ENCODE results near the gene CDKN1C. TPM values are rescaled to one million over a fixed set of nuclear protein-coding genes. Genes with fewer than 3 reads are reported as not detected.

Gene CDKN1C
- total and polyA plus RNA-seq, 2 of the 8 experiments (the other 6 are each of a cell fraction or from before 2014, with no cell fraction given) = 12.8 to 14.1 TPM

DNA sequence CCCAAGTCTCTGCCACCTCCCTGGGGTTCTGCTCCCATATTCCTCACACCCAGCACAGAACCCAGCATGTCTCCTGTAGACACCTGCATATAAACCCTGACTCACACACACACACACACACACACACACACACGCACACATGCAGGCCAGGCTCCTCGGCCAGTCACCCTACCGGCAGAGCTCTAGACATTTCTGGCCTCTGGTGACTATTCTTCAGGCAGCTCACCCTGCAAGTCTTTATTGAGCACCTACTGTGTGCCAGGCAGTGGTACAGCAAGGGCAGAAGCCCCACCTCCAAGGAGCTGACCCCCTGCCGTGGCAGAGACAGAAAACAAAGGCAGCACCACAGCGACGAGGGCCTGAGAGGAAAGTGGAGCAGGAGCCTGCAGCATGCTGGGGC is 50.3 kb downstream of the CDKN1C start:
- Histone ChIP-seq H2BK12ac (ENCODE audit: low read depth, low read length) (no peak overlapping the region), H3K9me3 (ENCODE audit: insufficient read depth in 2 of 2, low read depth in 1 of 2, low read length in 1 of 2) (no peaks in the 10 kb centered on the region; a peak in 1 of 4 replicates), H2BK5ac (ENCODE audit: low read depth, low read length) (no peak overlapping the region), H2BK20ac (ENCODE audit: low read length) (no peak overlapping the region), H3K4me3 (ENCODE audit: extremely low read depth in 1 of 4, insufficient read depth in 2 of 4, low read depth in 3 of 4, low read length in 4 of 4) (no peak overlapping the region), H3K79me1 (ENCODE audit: low read depth, low read length) (no peaks in the 10 kb centered on the region), H2BK120ac (replicated peaks; ENCODE audit: low read depth, low read length) (no peak overlapping the region), H3K14ac (ENCODE audit: insufficient read length) (no peak overlapping the region), H3K4me2 (ENCODE audit: insufficient read depth in 1 of 2, low read depth in 2 of 2, low read length in 2 of 2) (no peak overlapping the region), H4K91ac (replicated peaks; ENCODE audit: insufficient read length, low read length) (no peak overlapping the region), H3K4ac (replicated peaks; ENCODE audit: insufficient read length, low read depth, low read length) (no peak overlapping the region), H3K9ac (replicated peaks in 1 of 4; ENCODE audit: extremely low read depth in 1 of 4, low read depth in 3 of 4, low read length in 3 of 4) (no peak overlapping the region), H2AK5ac (ENCODE audit: low read depth, low read length) (no peak overlapping the region), H3K23me2 (ENCODE audit: low read depth, low read length) (no peaks in the 10 kb centered on the region), H3K27ac (ENCODE audit: low read depth, low read length) (no peak overlapping the region), H3K36me3 (ENCODE audit: control insufficient read depth in 2 of 4, insufficient read depth in 4 of 4, low read length in 3 of 4) (no peaks in the 10 kb centered on the region), H3K79me2 (ENCODE audit: control insufficient read depth in 1 of 2, insufficient read depth in 2 of 2, low read length in 2 of 2) (no peaks in the 10 kb centered on the region), H3K18ac (ENCODE audit: extremely low read depth, low read length) (no peak overlapping the region; the same call in 1 of the 2 replicates), H3K4me1 (replicated peaks in 1 of 4; ENCODE audit: control insufficient read depth in 3 of 4, insufficient read depth in 4 of 4, low read length in 3 of 4) (peaks cover 0 to 21% (median 13%) of the 10 kb centered on the region in 4 experiments; a peak in 6 of 7 replicates), H4K5ac (ENCODE audit: insufficient read length, low read depth, low read length) (no peak overlapping the region), H3K56ac (replicated peaks; ENCODE audit: insufficient read length, low read depth, low read length) (no peak overlapping the region), H3K23ac (ENCODE audit: insufficient read length) (no peak overlapping the region), H4K20me1 (replicated peaks in 1 of 2; ENCODE audit: control insufficient read depth in 1 of 2, insufficient read depth in 2 of 2, low read length in 2 of 2) (peaks cover 0 to 2% of the 10 kb centered on the region in 2 experiments), H2BK15ac (ENCODE audit: low read length) (no peak overlapping the region), H2AFZ (ENCODE audit: low read length) (no peak overlapping the region), H3K27me3 (replicated peaks in 1 of 4; ENCODE audit: control insufficient read depth in 3 of 4, extremely low read depth in 1 of 4, insufficient read depth in 3 of 4, low read length in 3 of 4) (peaks cover 0 to 3% (median 2%) of the 10 kb centered on the region in 4 experiments; a peak in 3 of 7 replicates), H4K8ac (ENCODE audit: extremely low read depth, insufficient read depth, low read length) (no peak overlapping the region; the same call in 1 of the 2 replicates)
- ChIA-PET CTCF (ENCODE audit: partially characterized antibody) (interaction anchor here (0.9 to 2.0 kb wide), 2 partner anchors 53 to 304 kb away, joined by 3 to 4 read pairs; no protein-coding TSS in a partner anchor), POLR2A (ENCODE audit: partially characterized antibody) (interaction anchor here (1.0 kb wide), 1 partner anchor 26 kb away, joined by 3 read pairs; no protein-coding TSS in a partner anchor)
- 68% methylated on average over 6 of the region's 6 CpGs; no CpG with 5 or more reads in 1 of the 2 experiments for WGBS, 2 experiments (ENCODE audit: extremely low coverage in 1 of 2, insufficient coverage in 1 of 2, insufficient read length in 1 of 2, insufficient replicate concordance in 2 of 2, low coverage in 1 of 2, low lambda C conversion rate in 2 of 2, missing lambda C conversion rate in 1 of 2)
- DNase-seq (ENCODE audit: low read depth in 1 of 2, low spot score in 2 of 2) = no peak
- TF ChIP-seq GABPA (IDR thresholded peaks at IDR 0.05; ENCODE audit: borderline replicate concordance, insufficient read depth, low read length) = no peak
- TF ChIP-seq SUZ12 (IDR thresholded peaks at IDR 0.05; ENCODE audit: low read length) = no peak
- no peak for TF ChIP-seq SRF (IDR thresholded peaks at IDR 0.05; ENCODE audit: low read depth, low read length)
- no peak for TF ChIP-seq SP2 (IDR thresholded peaks at IDR 0.05; ENCODE audit: low read length)
- no peak for TF ChIP-seq SP4 (IDR thresholded peaks at IDR 0.05; ENCODE audit: low read length)
- no peak for TF ChIP-seq SIRT6 (IDR thresholded peaks at IDR 0.05; ENCODE audit: low read length)
- TF ChIP-seq KDM4A (IDR thresholded peaks at IDR 0.05; ENCODE audit: low read depth, low read length, severe bottlenecking) = no peak
- no peak for TF ChIP-seq SIN3A (conservative IDR thresholded peaks at IDR 0.05 in 1 of 2, IDR thresholded peaks at IDR 0.05 in 1 of 2; ENCODE audit: low read depth in 1 of 2, low read length in 2 of 2)
- no peak for TF ChIP-seq ASH2L (IDR thresholded peaks at IDR 0.05; ENCODE audit: low read length)
- no peak for TF ChIP-seq HDAC6 (IDR thresholded peaks at IDR 0.05; ENCODE audit: low read depth, low read length)
- TF ChIP-seq CREB1 (IDR thresholded peaks at IDR 0.05) = no peak
- FAIRE-seq = no peak

All from H1 (cell line).